ENCODE data around the gene NELFB. TPM values are rescaled to one million over a fixed set of nuclear protein-coding genes. Genes with fewer than 3 reads are reported as not detected.

The NELFB gene
- total and polyA plus RNA-seq, 9 of the 15 experiments (the other 6 are each of a cell fraction or from before 2014, with no cell fraction given): 0.24 to 84.0 (median 29.7) TPM

DNA sequence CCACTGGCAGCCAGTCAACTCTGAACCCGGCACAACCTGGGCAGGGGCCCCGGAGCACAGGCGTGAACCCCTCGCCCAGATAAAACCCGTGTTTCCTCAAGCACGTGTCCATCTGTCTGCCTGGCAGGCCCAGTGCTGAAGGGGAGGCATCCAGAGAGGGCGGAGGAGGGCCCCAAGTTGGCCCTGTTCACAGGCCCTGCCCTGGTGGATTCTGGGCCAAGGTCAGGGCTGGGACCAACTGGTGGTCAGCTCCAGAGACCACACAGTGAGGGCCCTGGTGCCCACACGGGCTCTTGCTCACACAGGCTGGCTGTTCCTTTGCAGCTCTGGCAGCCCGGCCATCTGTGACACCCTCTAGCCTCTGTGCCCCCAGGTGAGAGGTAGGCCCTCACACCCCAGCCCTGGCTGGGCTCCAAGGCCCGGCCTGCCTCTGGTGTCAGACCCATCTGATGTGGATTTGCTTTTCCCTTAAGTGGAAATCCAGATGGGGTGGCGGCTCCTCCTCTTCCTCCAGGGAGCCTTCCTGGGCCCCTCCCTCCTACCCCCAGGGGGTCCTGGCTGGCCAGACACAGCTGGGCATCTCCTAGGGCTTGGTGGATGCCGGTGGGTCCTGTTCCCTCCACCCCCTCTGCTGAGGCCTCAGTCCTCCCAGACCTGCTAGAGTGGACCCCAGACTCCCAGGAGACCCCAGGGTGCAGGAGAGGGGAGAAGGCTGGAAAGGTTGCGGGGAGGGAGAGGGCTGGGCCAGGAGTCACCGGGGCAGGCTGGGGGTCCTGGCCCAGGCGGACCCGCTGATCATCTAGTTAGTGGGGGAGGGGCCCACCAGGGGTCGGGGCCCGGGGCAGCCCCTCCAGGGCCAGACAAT is 4.6 kb upstream of the NELFB start (continued):
- TF ChIP-seq, protein P1, sequence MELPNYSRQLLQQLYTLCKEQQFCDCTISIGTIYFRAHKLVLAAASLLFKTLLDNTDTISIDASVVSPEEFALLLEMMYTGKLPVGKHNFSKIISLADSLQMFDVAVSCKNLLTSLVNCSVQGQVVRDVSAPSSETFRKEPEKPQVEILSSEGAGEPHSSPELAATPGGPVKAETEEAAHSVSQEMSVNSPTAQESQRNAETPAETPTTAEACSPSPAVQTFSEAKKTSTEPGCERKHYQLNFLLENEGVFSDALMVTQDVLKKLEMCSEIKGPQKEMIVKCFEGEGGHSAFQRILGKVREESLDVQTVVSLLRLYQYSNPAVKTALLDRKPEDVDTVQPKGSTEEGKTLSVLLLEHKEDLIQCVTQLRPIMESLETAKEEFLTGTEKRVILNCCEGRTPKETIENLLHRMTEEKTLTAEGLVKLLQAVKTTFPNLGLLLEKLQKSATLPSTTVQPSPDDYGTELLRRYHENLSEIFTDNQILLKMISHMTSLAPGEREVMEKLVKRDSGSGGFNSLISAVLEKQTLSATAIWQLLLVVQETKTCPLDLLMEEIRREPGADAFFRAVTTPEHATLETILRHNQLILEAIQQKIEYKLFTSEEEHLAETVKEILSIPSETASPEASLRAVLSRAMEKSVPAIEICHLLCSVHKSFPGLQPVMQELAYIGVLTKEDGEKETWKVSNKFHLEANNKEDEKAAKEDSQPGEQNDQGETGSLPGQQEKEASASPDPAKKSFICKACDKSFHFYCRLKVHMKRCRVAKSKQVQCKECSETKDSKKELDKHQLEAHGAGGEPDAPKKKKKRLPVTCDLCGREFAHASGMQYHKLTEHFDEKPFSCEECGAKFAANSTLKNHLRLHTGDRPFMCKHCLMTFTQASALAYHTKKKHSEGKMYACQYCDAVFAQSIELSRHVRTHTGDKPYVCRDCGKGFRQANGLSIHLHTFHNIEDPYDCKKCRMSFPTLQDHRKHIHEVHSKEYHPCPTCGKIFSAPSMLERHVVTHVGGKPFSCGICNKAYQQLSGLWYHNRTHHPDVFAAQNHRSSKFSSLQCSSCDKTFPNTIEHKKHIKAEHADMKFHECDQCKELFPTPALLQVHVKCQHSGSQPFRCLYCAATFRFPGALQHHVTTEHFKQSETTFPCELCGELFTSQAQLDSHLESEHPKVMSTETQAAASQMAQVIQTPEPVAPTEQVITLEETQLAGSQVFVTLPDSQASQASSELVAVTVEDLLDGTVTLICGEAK (IDR thresholded peaks at IDR 0.05): no peak
- TF ChIP-seq, protein P1 (CRISPR knock-in tag; IDR thresholded peaks at IDR 0.05): no peak
- peak; percentile 28; the same call in 1 of the 2 replicates for TF ChIP-seq POLR2G (IDR thresholded peaks at IDR 0.05; ENCODE audit: low read depth, low read length)
- no peak for TF ChIP-seq ZNF311 (CRISPR knock-in tag; IDR thresholded peaks at IDR 0.05)
- TF ChIP-seq, protein P2, sequence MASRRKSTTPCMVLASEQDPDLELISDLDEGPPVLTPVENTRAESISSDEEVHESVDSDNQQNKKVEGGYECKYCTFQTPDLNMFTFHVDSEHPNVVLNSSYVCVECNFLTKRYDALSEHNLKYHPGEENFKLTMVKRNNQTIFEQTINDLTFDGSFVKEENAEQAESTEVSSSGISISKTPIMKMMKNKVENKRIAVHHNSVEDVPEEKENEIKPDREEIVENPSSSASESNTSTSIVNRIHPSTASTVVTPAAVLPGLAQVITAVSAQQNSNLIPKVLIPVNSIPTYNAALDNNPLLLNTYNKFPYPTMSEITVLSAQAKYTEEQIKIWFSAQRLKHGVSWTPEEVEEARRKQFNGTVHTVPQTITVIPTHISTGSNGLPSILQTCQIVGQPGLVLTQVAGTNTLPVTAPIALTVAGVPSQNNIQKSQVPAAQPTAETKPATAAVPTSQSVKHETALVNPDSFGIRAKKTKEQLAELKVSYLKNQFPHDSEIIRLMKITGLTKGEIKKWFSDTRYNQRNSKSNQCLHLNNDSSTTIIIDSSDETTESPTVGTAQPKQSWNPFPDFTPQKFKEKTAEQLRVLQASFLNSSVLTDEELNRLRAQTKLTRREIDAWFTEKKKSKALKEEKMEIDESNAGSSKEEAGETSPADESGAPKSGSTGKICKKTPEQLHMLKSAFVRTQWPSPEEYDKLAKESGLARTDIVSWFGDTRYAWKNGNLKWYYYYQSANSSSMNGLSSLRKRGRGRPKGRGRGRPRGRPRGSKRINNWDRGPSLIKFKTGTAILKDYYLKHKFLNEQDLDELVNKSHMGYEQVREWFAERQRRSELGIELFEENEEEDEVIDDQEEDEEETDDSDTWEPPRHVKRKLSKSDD (conservative IDR thresholded peaks at IDR 0.05; ENCODE audit: low read length): no peak
- TF ChIP-seq ZNF197 (CRISPR knock-in tag; IDR thresholded peaks at IDR 0.05; ENCODE audit: low read depth): no peak
- TF ChIP-seq, protein P3, sequence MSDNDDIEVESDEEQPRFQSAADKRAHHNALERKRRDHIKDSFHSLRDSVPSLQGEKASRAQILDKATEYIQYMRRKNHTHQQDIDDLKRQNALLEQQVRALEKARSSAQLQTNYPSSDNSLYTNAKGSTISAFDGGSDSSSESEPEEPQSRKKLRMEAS (CRISPR knock-in tag; IDR thresholded peaks at IDR 0.05): peak; percentile 56
- TF ChIP-seq ZNF121 (CRISPR knock-in tag; conservative IDR thresholded peaks at IDR 0.05): no peak
- no peak for TF ChIP-seq ZNF431 (CRISPR knock-in tag; IDR thresholded peaks at IDR 0.05)
